ENCODE measurements around the gene PLA2G15.

Gene PLA2G15

DNA sequence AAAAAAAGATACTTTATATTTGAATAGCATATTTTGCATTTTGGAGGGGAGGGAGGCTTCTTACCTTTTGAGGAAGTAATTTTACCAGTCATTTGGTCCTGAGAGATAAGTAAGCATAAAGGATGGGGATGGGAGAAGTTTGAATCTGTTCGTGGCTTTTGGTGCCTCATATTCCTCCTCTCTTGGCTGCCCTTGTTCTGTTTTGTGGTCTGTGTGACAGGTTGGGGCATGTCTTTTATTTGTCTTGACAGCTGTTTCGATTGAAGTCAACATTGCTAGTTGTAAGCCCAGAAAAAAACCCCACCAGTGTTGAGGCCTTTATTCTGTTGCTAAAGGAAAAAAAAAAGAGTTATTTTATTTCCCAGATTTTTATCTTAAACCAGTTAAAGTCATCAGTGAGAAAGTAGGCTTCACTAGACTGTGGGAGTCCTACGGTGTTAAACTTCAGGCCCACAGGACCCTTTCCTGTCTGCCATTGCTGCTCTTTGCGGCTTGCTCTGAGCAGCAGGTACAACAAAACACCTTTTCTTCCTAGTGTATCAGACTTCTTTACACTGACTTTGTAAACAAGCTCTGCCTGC lies 30.5 kb downstream of the PLA2G15 start:
- peaks cover 73% of the 10 kb centered on the region for H3K79me2 ChIP-seq (ENCODE audit: insufficient read depth, low read length)

GRCh38 chr16:68276223-68276622 lies 31.1 kb downstream of the PLA2G15 start:
- TF ChIP-seq EZH2phosphoT487 (conservative IDR thresholded peaks at IDR 0.05; ENCODE audit: low read length) (no peak), CTCF (IDR thresholded peaks at IDR 0.05; ENCODE audit: insufficient read depth, low read length, poor library complexity, severe bottlenecking) (no peak)
- peaks cover 19% of the 10 kb centered on the region for H3F3A ChIP-seq (ENCODE audit: insufficient read depth)
- H3K9ac ChIP-seq (ENCODE audit: low read length) = 0 out of 2 replicates have a peak overlapping the region, but pooled peaks have one; percentile 8

More for the DNA sequence above, 30.5 kb downstream of the PLA2G15 start:
- Histone ChIP-seq H3K9ac (ENCODE audit: low read length) (0 out of 2 replicates have a peak overlapping the region, but pooled peaks have one; percentile 8), H3K27me3 (ENCODE audit: low read length) (no peaks in the 10 kb centered on the region), H3K36me3 (ENCODE audit: low read length) (0 out of 2 replicates have a peak, but pooled peaks cover 6% of the 10 kb centered on the region), H3K9me2 (replicated peaks; ENCODE audit: insufficient read depth, low read length) (no peaks in the 10 kb centered on the region), H3K9me3 (ENCODE audit: insufficient read depth, low read length) (no peaks in the 10 kb centered on the region), H3F3A (ENCODE audit: insufficient read depth) (peaks cover 14% of the 10 kb centered on the region), H4K20me1 (ENCODE audit: low read depth, low read length) (no peaks in the 10 kb centered on the region), H2AFZ (ENCODE audit: low read depth, low read length, severe bottlenecking) (no peak overlapping the region), H3K4me2 (ENCODE audit: low read depth, low read length, poor library complexity, severe bottlenecking) (peak overlapping the region; percentile 23), H3K27ac (ENCODE audit: low read depth, low read length) (peak overlapping the region; percentile 79), H3K4me3 (ENCODE audit: insufficient read depth, low read length, poor library complexity, severe bottlenecking) (no peak overlapping the region)
- no peak for TF ChIP-seq EZH2phosphoT487 (conservative IDR thresholded peaks at IDR 0.05; ENCODE audit: low read length)
- no peak for TF ChIP-seq CTCF (IDR thresholded peaks at IDR 0.05; ENCODE audit: insufficient read depth, low read length, poor library complexity, severe bottlenecking)

DNA sequence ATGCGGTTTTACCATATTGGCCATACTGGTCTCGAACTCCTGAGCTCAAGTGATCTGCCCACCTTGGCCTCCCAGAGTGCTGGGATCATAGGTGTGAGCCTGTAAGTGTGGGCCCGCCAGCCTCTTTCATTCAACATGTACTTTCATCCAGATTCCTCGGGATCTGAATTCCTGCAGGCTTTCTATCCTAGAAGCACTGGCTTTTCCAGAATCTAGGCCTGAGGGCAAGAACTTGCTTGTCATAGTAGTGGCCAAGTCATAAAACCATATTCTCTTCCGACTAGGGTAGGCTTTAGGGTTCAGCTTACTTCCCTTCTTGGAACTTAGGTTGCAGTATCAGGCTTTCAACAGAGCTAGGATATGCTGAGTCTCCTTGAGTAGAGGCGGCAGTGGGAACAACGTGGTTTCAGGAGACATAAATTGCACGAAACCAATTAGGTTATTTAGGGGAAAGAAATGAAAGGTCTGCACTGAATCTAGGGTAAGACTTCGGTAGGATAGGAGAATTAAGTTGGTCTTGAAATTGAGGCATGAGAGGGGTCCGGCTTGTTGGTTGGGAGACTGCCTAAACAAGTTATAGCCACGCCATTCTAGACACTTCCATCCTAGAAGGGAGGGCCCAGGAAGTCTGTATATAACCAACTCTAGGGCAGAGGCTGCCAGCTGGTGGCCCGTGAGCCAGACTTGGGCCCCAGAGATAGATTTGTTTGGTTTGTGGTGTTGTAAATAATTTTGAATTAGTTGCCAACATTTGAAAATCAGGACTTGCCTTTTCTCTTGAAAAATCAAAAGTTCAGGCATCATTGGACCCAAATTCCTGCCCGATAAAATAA lies 34.8 kb downstream of the PLA2G15 start:
- H3K4me3 ChIP-seq (ENCODE audit: insufficient read depth, low read length, poor library complexity, severe bottlenecking) = no peak overlapping the region
- H3K27ac ChIP-seq (ENCODE audit: low read depth, low read length) = peak overlapping the region; percentile 98
- H3K9me2 ChIP-seq (replicated peaks; ENCODE audit: insufficient read depth, low read length) = no peaks in the 10 kb centered on the region
- TF ChIP-seq CTCF (IDR thresholded peaks at IDR 0.05; ENCODE audit: insufficient read depth, low read length, poor library complexity, severe bottlenecking) = no peak
- no peak for TF ChIP-seq EZH2phosphoT487 (conservative IDR thresholded peaks at IDR 0.05; ENCODE audit: low read length)
- peaks cover 51% of the 10 kb centered on the region for H3K79me2 ChIP-seq (ENCODE audit: insufficient read depth, low read length)
- H4K20me1 ChIP-seq (ENCODE audit: low read depth, low read length) = no peaks in the 10 kb centered on the region
- H3K4me2 ChIP-seq (ENCODE audit: low read depth, low read length, poor library complexity, severe bottlenecking) = peak overlapping the region; percentile 74
- no peak overlapping the region for H2AFZ ChIP-seq (ENCODE audit: low read depth, low read length, severe bottlenecking)
- 0 out of 2 replicates have a peak, but pooled peaks cover under 1% of the 10 kb centered on the region for H3K36me3 ChIP-seq (ENCODE audit: low read length)
- no peaks in the 10 kb centered on the region for H3K27me3 ChIP-seq (ENCODE audit: low read length)
- H3K9ac ChIP-seq (ENCODE audit: low read length) = peak overlapping the region; percentile 31
- H3F3A ChIP-seq (ENCODE audit: insufficient read depth) = peaks cover 55% of the 10 kb centered on the region
- no peaks in the 10 kb centered on the region for H3K9me3 ChIP-seq (ENCODE audit: insufficient read depth, low read length)

More at GRCh38 chr16:68276223-68276622, 31.1 kb downstream of the PLA2G15 start:
- Histone ChIP-seq H3K4me3 (ENCODE audit: insufficient read depth, low read length, poor library complexity, severe bottlenecking) (no peak overlapping the region), H3K36me3 (ENCODE audit: low read length) (0 out of 2 replicates have a peak, but pooled peaks cover 6% of the 10 kb centered on the region), H3K27ac (ENCODE audit: low read depth, low read length) (peak overlapping the region; percentile 79), H3K9me2 (replicated peaks; ENCODE audit: insufficient read depth, low read length) (no peaks in the 10 kb centered on the region), H2AFZ (ENCODE audit: low read depth, low read length, severe bottlenecking) (no peak overlapping the region), H3K4me2 (ENCODE audit: low read depth, low read length, poor library complexity, severe bottlenecking) (peak overlapping the region; percentile 23), H4K20me1 (ENCODE audit: low read depth, low read length) (no peaks in the 10 kb centered on the region), H3K79me2 (ENCODE audit: insufficient read depth, low read length) (peaks cover 73% of the 10 kb centered on the region), H3K27me3 (ENCODE audit: low read length) (no peaks in the 10 kb centered on the region), H3K9me3 (ENCODE audit: insufficient read depth, low read length) (no peaks in the 10 kb centered on the region)
